ENCODE results near the gene AAK1.
"Not testable (repeated sequence)": the region's sequence is repeated elsewhere in the genome, so short reads cannot be mapped to it uniquely, and the experiment has no call there.

Gene AAK1

GRCh38 chr2:69456154-69456553 is 187.4 kb downstream of the AAK1 start:
- TF ChIP-seq CTCF (IDR thresholded peaks at IDR 0.05) = no peak
- Histone ChIP-seq H3K27ac (no peak overlapping the region), H3K4me3 (no peak overlapping the region)
- no peak for DNase-seq (ENCODE audit: low spot score)

- no peak overlapping the region for H3K27ac ChIP-seq
- no peak for DNase-seq (ENCODE audit: low spot score)
- no peak overlapping the region for H3K4me3 ChIP-seq
- TF ChIP-seq CTCF (IDR thresholded peaks at IDR 0.05) = no peak
Measured at GRCh38 chr2:69454976-69455375, 188.6 kb downstream of the AAK1 start.

- Histone ChIP-seq H3K4me3 (no peak overlapping the region), H3K27ac (no peak overlapping the region)
- no peak for DNase-seq (ENCODE audit: low spot score)
- no peak for TF ChIP-seq CTCF (IDR thresholded peaks at IDR 0.05)
Measured at GRCh38 chr2:69453475-69454129, 189.9 kb downstream of the AAK1 start.

- TF ChIP-seq CTCF (IDR thresholded peaks at IDR 0.05) = no peak
- Histone ChIP-seq H3K4me3 (no peak overlapping the region), H3K27ac (no peak overlapping the region)
- no peak for DNase-seq (ENCODE audit: low spot score)
Measured at GRCh38 chr2:69452687-69453086, 190.9 kb downstream of the AAK1 start.

- TF ChIP-seq CTCF (IDR thresholded peaks at IDR 0.05) = no peak
- DNase-seq (ENCODE audit: low spot score) = no peak
Measured at GRCh38 chr2:69450735-69451416, 192.7 kb downstream of the AAK1 start.

GRCh38 chr2:69449906-69450305 is 193.6 kb downstream of the AAK1 start:
- no peak for TF ChIP-seq CTCF (IDR thresholded peaks at IDR 0.05)
- DNase-seq (ENCODE audit: low spot score) = no peak
- H3K4me3 ChIP-seq = no peak overlapping the region
- no peak overlapping the region for H3K27ac ChIP-seq

More at GRCh38 chr2:69450735-69451416, 192.7 kb downstream of the AAK1 start:
- Histone ChIP-seq H3K4me3 (no peak overlapping the region), H3K27ac (no peak overlapping the region)

GRCh38 chr2:69443673-69444072 is 199.9 kb downstream of the AAK1 start:
- DNase-seq (ENCODE audit: low spot score); H3K4me3 ChIP-seq; H3K27ac ChIP-seq: not testable (repeated sequence)

GRCh38 chr2:69439499-69439898 is 204.0 kb downstream of the AAK1 start:
- H3K27ac ChIP-seq; DNase-seq (ENCODE audit: low spot score); H3K4me3 ChIP-seq: not testable (repeated sequence)
